ENCODE data around the gene MELTF. TPM values are rescaled to one million over a fixed set of nuclear protein-coding genes. Genes with fewer than 3 reads are reported as not detected.

Gene MELTF
- total RNA-seq, 1 donor from 2014 or later: 12.9 TPM

DNA sequence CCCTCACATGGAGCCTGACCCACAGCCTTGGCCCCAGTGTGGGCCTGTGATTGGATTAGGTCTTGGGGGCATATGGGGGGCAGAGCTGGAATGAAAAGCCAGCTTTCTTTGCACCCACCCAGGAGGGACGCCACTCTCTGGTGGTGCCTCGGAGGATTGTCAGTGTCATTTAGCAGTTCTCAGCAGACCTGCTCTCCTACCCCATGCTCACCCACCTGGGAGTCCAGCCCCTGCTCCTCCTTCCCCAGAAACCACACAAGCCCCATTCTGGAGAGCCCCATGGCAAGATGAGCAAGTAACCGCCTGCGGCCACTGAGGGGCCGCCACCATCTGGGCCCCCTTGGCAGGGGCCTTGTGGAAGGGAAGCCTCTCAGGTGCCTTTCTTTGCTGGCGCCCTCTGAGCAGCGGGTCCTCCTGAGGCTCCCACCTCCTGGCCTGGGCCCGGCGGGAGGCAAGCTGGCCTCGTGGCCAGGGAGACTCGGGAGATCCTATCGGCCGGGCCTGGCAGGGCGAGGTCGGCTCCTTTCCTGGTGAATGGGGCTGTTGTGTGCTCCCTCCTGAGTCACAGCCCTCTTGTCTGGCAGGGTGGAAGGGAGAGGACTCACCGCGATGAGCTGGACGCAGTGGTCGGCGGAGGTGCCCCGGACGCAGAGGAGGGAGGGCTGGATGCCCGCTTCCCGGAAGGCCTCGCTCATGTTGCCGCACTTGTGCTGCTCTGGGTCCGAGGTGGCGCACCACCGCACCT, 2.3 kb downstream of the MELTF start:
- no peak for DNase-seq (ENCODE audit: low read depth)

DNA sequence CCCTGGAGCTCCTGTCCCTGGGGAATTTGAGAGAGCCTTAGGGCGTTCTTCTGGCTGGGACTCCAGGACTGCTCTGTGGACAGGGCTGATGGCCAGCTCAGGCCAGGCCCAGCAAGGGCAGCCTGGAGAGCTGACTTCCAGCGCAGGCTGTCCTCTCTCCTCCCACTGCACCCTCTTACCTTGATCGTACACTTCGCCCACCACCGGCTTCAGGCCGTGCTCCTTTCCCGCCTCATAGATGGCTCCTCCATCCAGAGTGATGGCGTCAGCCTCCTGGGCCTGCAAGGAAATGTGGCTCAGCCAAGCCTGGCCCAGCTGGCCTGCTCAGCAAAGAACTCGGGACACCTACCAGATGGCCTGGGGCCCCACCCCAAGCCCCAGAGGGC, 3.1 kb downstream of the MELTF start:
- no peak for DNase-seq (ENCODE audit: low read depth)

GRCh38 chr3:197025736-197026480, 3.7 kb downstream of the MELTF start:
- DNase-seq (ENCODE audit: low read depth): no peak

- no peak for DNase-seq (ENCODE audit: low read depth)
These were observed 4.5 kb downstream of the MELTF start for GRCh38 chr3:197024881-197025735.

GRCh38 chr3:197023998-197024651, 5.5 kb downstream of the MELTF start:
- DNase-seq (ENCODE audit: low read depth): no peak

DNA sequence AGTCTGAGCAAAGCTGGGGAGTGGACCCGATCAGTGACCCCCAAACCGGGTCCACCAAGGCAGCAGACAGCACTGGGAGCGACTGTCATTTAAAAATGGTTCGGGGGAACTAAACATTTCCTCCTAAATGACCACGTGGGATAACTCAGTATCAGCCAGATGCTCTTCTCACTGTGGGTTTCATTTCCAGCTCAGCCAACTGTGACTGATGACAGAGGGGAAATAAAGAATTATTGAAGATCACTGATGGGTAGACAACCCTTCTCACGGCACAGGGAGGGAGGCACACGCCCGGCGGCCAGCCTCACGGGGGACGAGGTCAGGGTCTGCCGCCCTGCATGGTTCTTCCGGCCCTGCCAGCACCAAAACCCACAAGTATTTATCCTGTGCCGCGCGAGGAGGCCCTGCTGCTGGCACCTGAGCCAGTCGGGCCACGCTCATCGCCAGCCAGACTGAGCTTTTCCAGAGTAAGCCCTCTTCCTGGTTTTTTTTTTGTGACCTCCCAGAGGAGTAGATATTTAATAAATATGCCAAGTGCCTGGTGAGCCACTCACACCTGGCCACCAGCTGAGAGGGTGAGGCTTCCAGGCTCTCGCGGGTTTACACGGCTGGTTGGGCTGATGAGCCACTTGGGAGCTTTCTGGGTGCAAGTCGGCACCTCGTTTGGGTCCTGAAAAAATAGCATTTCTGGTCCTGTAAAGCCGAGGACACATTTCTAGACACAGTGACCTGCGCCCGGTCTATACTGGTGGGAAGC, 6.2 kb downstream of the MELTF start:
- DNase-seq (ENCODE audit: low read depth): peak; percentile 74

- no peak for DNase-seq (ENCODE audit: low read depth)
These were observed 7.0 kb downstream of the MELTF start for GRCh38 chr3:197022405-197023231.

DNA sequence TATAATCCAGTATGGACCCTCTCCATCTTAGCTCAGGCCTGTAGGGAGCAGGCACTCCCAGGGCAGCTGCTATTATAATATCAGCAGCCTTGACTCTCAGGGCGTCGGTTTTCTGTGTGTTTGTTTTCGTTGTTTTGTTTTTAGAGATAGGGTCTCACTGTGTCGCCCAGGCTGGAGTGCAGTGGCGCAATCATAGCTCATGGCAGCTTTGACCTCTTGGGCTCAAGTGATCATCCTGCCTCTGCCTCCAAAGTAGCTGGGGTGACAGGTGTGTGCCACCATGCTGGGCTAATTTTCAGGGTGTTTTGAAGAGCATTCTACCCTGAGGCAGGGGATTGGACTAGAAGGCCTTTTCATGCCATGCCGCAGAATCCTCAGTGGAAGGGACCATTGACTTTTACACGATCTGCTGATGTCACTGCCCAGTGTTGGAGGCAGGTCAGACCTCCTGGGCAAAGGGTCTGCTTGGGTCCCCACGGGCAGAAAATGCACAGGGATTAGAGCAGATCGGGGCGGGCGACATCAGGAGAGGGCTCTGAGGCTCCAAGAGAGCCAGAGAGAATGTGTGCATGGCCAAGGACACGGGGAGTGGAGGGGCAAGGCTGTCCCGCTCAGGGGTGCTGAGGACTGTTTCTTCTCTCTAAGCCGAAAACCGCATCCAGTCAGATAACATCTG, 7.8 kb downstream of the MELTF start:
- no peak for DNase-seq (ENCODE audit: low read depth)

GRCh38 chr3:197021231-197021630, 8.4 kb downstream of the MELTF start:
- DNase-seq (ENCODE audit: low read depth): no peak

GRCh38 chr3:197019535-197019934, 10.1 kb downstream of the MELTF start:
- no peak for DNase-seq (ENCODE audit: low read depth)

GRCh38 chr3:197019021-197019420, 10.6 kb downstream of the MELTF start:
- DNase-seq (ENCODE audit: low read depth): peak; percentile 44

GRCh38 chr3:197017003-197017402, 12.6 kb downstream of the MELTF start:
- no peak for DNase-seq (ENCODE audit: low read depth)

DNA sequence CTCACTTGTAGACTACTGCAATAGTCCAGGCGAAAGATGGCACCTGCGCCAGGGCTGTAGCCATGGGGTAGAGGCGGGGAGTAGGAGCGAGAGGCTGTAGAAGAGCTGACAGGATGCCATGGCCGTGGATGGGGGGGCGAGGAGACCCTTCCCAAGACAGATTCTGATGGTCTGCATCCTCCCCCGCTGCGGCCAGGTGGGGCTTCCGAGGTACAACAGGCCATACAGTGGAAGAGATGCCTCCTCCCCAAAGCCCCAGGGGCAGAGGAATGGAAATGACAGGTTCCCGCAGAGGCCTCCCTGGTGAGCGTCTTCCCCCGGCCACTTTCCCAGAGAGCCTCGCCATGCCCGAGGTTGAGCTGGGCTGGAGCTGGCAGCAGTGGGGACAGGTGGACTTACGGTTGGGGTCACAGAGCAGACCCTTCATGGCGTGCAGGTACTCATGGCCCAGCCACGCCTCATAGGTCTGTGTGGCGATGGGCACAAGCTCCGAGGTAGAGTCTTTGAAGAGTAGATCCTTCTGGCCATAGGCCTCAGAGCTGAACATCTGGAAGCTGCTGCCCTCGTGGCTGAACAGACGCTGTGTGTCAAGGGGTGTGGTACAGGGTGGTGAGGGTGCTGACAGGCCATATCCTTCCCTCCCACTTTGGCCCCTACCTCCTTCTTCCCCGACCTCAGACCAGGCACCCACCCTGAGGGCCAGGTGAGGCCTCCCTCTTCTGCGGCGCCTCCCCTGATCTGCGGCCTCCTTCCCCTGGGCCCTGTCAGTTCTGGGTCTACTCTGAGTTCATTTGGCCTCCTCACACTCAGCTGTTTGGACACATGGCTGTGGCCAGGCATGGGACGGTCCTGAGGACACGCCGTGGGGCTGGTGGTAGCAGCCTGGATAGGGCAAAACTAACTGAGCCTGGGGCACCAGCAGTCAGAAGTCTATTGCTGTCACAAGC, 13.6 kb downstream of the MELTF start:
- no peak for DNase-seq (ENCODE audit: low read depth)

- DNase-seq (ENCODE audit: low read depth): no peak
These were observed 14.6 kb downstream of the MELTF start for GRCh38 chr3:197014942-197015575.

DNA sequence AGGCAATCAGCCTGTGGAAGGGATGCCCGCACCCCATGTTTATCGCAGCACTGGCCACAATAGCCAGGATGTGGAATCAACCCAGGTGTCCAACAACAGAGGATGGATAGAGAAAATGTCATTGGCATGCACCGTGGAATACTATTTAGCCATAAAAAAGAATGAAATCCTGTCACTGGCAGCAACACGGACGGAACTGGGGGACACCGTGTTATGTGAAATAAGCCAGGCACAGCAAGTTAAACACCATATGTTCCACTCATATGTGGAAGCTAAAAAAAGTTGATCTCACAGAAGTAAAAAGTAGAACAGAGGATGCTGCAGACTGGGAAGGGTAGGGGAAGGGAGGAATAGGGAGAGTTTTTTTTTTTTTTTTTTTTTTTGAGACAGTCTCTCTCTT, 15.6 kb downstream of the MELTF start:
- DNase-seq (ENCODE audit: low read depth): no peak

GRCh38 chr3:197012540-197012883, 17.1 kb downstream of the MELTF start:
- DNase-seq (ENCODE audit: low read depth): no peak

- DNase-seq (ENCODE audit: low read depth): no peak
These were observed 17.7 kb downstream of the MELTF start for GRCh38 chr3:197011780-197012539.

All from renal cortical epithelial cell (primary cell).